A549 (cell line): ENCODE measurements around the gene FAM50B.

ENCODE experiments used
- CBX2 ChIP-seq: fragments of 200-600 bp; sonication (generic); IDR thresholded peaks from 2 replicates; pipeline ENCODE4 v1.6.1; 2016; ENCODE audit warnings: low read depth, mild to moderate bottlenecking, borderline replicate concordance
- CTCF ChIP-seq: fragments of >200 bp; sonication (Bioruptor Twin); formaldehyde crosslinking; IDR thresholded peaks from 3 replicates; pipeline ENCODE4 v1.5.1; 2016
- E2F6 ChIP-seq: IDR thresholded peaks from 2 replicates; pipeline ENCODE4 v1.6.1; 2012; ENCODE audit warnings: low read depth, borderline replicate concordance
- EP300 ChIP-seq, 2 experiments: fragments of >200 bp; sonication (Bioruptor Twin); formaldehyde crosslinking; IDR thresholded peaks; 2 replicates in 1 of 2; 3 replicates in 1 of 2; pipeline ENCODE4 v1.6.1; 2016 to 2017
- JUNB ChIP-seq: fragments of >200 bp; sonication (Bioruptor Twin); formaldehyde crosslinking; IDR thresholded peaks from 2 replicates; pipeline ENCODE4 v1.6.1; 2016
- MAZ ChIP-seq: fragments of 150-350 bp; IDR thresholded peaks from 2 replicates; pipeline ENCODE4 v1.6.1; 2014; ENCODE audit warnings: antibody characterized with exemption, low read depth, low read length, borderline replicate concordance
- POLR2A ChIP-seq: IDR thresholded peaks from 2 replicates; pipeline ENCODE4 v1.6.1; 2012; ENCODE audit warnings: mild to moderate bottlenecking, low read length

GRCh38 chr6:3887150-3887700 is 38.1 kb downstream of the FAM50B start:
- TF ChIP-seq POLR2A = no peak
- TF ChIP-seq CTCF = peak; percentile 49
- no peak for TF ChIP-seq CBX2
- no peak for TF ChIP-seq EP300 (IDR thresholded peaks at IDR 0.05)
- TF ChIP-seq E2F6 = no peak
- no peak for TF ChIP-seq JUNB
- TF ChIP-seq MAZ = no peak
